ENCODE results near the gene SPON1. TPM values are rescaled to one million over a fixed set of nuclear protein-coding genes. Genes with fewer than 3 reads are reported as not detected.
"Not testable (repeated sequence)": the region's sequence is repeated elsewhere in the genome, so short reads cannot be mapped to it uniquely, and the experiment has no call there.

The SPON1 gene
- total and polyA plus RNA-seq, 2 experiments from 2014 or later = 2.4 to 5.4 TPM

GRCh38 chr11:14029971-14030920 lies 67.7 kb downstream of the SPON1 start:
- TF ChIP-seq EZH2 (IDR thresholded peaks at IDR 0.05; ENCODE audit: insufficient read depth, poor library complexity, severe bottlenecking) (no peak), EZH2phosphoT487 (IDR thresholded peaks at IDR 0.05; ENCODE audit: insufficient read depth, low read depth) (no peak)
- in situ Hi-C loops (cut with MboI) = no loop called here

GRCh38 chr11:14035526-14035925 lies 73.0 kb downstream of the SPON1 start:
- H3F3A ChIP-seq (ENCODE audit: insufficient read depth); H2AFZ ChIP-seq; H3K4me1 ChIP-seq (ENCODE audit: insufficient read depth); DNase-seq; H3K9me3 ChIP-seq (ENCODE audit: low read depth); in situ Hi-C loops (cut with MboI); H3K27ac ChIP-seq; H4K20me1 ChIP-seq (ENCODE audit: insufficient read depth); H3K4me3 ChIP-seq; H3K9ac ChIP-seq; H3K79me2 ChIP-seq (ENCODE audit: insufficient read depth); H3K36me3 ChIP-seq (ENCODE audit: low read depth); H3K9me2 ChIP-seq (ENCODE audit: insufficient read depth); H3K4me2 ChIP-seq (ENCODE audit: unreplicated experiment); H3K27me3 ChIP-seq (replicated peaks; ENCODE audit: insufficient read depth): not testable (repeated sequence)
- 53 to 64% methylated on average over 2 of the region's 2 CpGs for WGBS, 2 experiments (ENCODE audit: low coverage in 1 of 2, low lambda C conversion rate in 2 of 2, missing lambda C conversion rate in 2 of 2)

More at GRCh38 chr11:14029971-14030920, 67.7 kb downstream of the SPON1 start:
- H3K36me3 ChIP-seq (ENCODE audit: low read depth) = no peaks in the 10 kb centered on the region
- no peaks in the 10 kb centered on the region for H4K20me1 ChIP-seq (ENCODE audit: insufficient read depth)
- H3K9ac ChIP-seq = 0 out of 2 replicates have a peak overlapping the region, but pooled peaks have one; percentile 3
- no peaks in the 10 kb centered on the region for H3K9me2 ChIP-seq (ENCODE audit: insufficient read depth)
- peak overlapping the region; percentile 46 for H3K4me2 ChIP-seq (ENCODE audit: unreplicated experiment)
- no peaks in the 10 kb centered on the region for H3F3A ChIP-seq (ENCODE audit: insufficient read depth)
- H3K27me3 ChIP-seq (replicated peaks; ENCODE audit: insufficient read depth) = no peaks in the 10 kb centered on the region; the same call in 1 of the 2 replicates
- WGBS, 2 experiments (ENCODE audit: low coverage in 1 of 2, low lambda C conversion rate in 2 of 2, missing lambda C conversion rate in 2 of 2) = 27 to 33% methylated on average over 13 of the region's 13 CpGs
- DNase-seq = peak; percentile 72
- H2AFZ ChIP-seq = peak overlapping the region; percentile 54
- H3K9me3 ChIP-seq (ENCODE audit: low read depth) = no peaks in the 10 kb centered on the region
- no peak overlapping the region for H3K27ac ChIP-seq
- H3K79me2 ChIP-seq (ENCODE audit: insufficient read depth) = no peaks in the 10 kb centered on the region
- H3K4me3 ChIP-seq = no peak overlapping the region
- peaks cover 12% of the 10 kb centered on the region for H3K4me1 ChIP-seq (ENCODE audit: insufficient read depth)

DNA sequence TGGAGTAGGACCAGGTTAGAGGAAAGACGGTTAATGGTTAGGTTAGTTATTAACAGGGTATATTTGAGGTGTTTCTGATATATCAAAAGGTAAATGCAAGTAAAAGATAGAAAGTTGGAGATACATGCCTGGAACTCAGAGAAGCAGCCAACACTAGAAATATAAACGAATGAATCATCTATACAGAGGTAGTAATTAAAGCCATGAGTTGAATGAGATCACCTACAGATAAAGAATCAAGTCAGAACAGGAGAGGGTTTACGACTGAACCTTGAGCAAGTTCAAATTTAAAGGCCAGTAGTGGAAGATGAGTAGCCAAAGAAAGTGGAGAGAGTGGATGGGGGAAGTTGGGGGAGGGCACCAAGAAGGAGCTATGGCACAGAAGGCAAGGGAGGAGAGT lies 73.9 kb downstream of the SPON1 start:
- no peak for DNase-seq
- H3K4me2 ChIP-seq (ENCODE audit: unreplicated experiment) = no peak overlapping the region
- H3K9me3 ChIP-seq (ENCODE audit: low read depth) = no peaks in the 10 kb centered on the region
- no peaks in the 10 kb centered on the region for H3K36me3 ChIP-seq (ENCODE audit: low read depth)
- no peaks in the 10 kb centered on the region for H3F3A ChIP-seq (ENCODE audit: insufficient read depth)
- H3K79me2 ChIP-seq (ENCODE audit: insufficient read depth) = no peaks in the 10 kb centered on the region
- no peak overlapping the region for H2AFZ ChIP-seq
- H4K20me1 ChIP-seq (ENCODE audit: insufficient read depth) = no peaks in the 10 kb centered on the region
- in situ Hi-C loops (cut with MboI) = no loop called here
- H3K4me3 ChIP-seq = no peak overlapping the region
- H3K4me1 ChIP-seq (ENCODE audit: insufficient read depth) = no peaks in the 10 kb centered on the region
- H3K27ac ChIP-seq = no peak overlapping the region
- no peaks in the 10 kb centered on the region for H3K9me2 ChIP-seq (ENCODE audit: insufficient read depth)
- WGBS, 2 experiments (ENCODE audit: low coverage in 1 of 2, low lambda C conversion rate in 2 of 2, missing lambda C conversion rate in 2 of 2) = 76 to 79% methylated on average over 3 of the region's 3 CpGs
- H3K9ac ChIP-seq = no peak overlapping the region
- no peaks in the 10 kb centered on the region for H3K27me3 ChIP-seq (replicated peaks; ENCODE audit: insufficient read depth)
- no peak for TF ChIP-seq EZH2 (IDR thresholded peaks at IDR 0.05; ENCODE audit: insufficient read depth, poor library complexity, severe bottlenecking)
- TF ChIP-seq EZH2phosphoT487 (IDR thresholded peaks at IDR 0.05; ENCODE audit: insufficient read depth, low read depth) = no peak

- 71 to 72% methylated on average over 4 of the region's 4 CpGs for WGBS, 2 experiments (ENCODE audit: low coverage in 1 of 2, low lambda C conversion rate in 2 of 2, missing lambda C conversion rate in 2 of 2)
- H3K27me3 ChIP-seq (replicated peaks; ENCODE audit: insufficient read depth) = no peaks in the 10 kb centered on the region
- H3K4me3 ChIP-seq = no peak overlapping the region
- no peak for DNase-seq
- H3K27ac ChIP-seq = no peak overlapping the region
- H3K4me1 ChIP-seq (ENCODE audit: insufficient read depth) = no peaks in the 10 kb centered on the region
- no peaks in the 10 kb centered on the region for H3K79me2 ChIP-seq (ENCODE audit: insufficient read depth)
- no peaks in the 10 kb centered on the region for H3K9me2 ChIP-seq (ENCODE audit: insufficient read depth)
- H2AFZ ChIP-seq = no peak overlapping the region
- H3K36me3 ChIP-seq (ENCODE audit: low read depth) = no peaks in the 10 kb centered on the region
- H3K9me3 ChIP-seq (ENCODE audit: low read depth) = no peaks in the 10 kb centered on the region
- in situ Hi-C loops (cut with MboI) = no loop called here
- no peaks in the 10 kb centered on the region for H3F3A ChIP-seq (ENCODE audit: insufficient read depth)
- TF ChIP-seq EZH2phosphoT487 (IDR thresholded peaks at IDR 0.05; ENCODE audit: insufficient read depth, low read depth) = no peak
- no peak for TF ChIP-seq EZH2 (IDR thresholded peaks at IDR 0.05; ENCODE audit: insufficient read depth, poor library complexity, severe bottlenecking)
- no peaks in the 10 kb centered on the region for H4K20me1 ChIP-seq (ENCODE audit: insufficient read depth)
- no peak overlapping the region for H3K9ac ChIP-seq
- no peak overlapping the region for H3K4me2 ChIP-seq (ENCODE audit: unreplicated experiment)
These were observed 78.5 kb downstream of the SPON1 start for GRCh38 chr11:14041040-14041439.

Data from GM23248 (cell line).